ENCODE results near the gene CAB39L.

GRCh38 chr13:49395451-49395865 is 48.4 kb downstream of the CAB39L start:
- TF ChIP-seq, protein P1, sequence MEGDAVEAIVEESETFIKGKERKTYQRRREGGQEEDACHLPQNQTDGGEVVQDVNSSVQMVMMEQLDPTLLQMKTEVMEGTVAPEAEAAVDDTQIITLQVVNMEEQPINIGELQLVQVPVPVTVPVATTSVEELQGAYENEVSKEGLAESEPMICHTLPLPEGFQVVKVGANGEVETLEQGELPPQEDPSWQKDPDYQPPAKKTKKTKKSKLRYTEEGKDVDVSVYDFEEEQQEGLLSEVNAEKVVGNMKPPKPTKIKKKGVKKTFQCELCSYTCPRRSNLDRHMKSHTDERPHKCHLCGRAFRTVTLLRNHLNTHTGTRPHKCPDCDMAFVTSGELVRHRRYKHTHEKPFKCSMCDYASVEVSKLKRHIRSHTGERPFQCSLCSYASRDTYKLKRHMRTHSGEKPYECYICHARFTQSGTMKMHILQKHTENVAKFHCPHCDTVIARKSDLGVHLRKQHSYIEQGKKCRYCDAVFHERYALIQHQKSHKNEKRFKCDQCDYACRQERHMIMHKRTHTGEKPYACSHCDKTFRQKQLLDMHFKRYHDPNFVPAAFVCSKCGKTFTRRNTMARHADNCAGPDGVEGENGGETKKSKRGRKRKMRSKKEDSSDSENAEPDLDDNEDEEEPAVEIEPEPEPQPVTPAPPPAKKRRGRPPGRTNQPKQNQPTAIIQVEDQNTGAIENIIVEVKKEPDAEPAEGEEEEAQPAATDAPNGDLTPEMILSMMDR (IDR thresholded peaks at IDR 0.05; ENCODE audit: insufficient read depth, low read length, poor library complexity, severe bottlenecking), result no peak
- TF ChIP-seq EZH2phosphoT487 (conservative IDR thresholded peaks at IDR 0.05; ENCODE audit: low read length), result no peak
